Loucy (cell line): ENCODE data around the gene FAM135A.

Source experiments
- H2AFZ ChIP-seq: fragments of 200-600 bp; sonication (generic); 2 replicates; pipeline ENCODE4 v1.6.0; 2016; ENCODE audit warnings: antibody characterized with exemption, mild to moderate bottlenecking, low read length, moderate library complexity
- H3F3A ChIP-seq: fragments of 200-600 bp; 2 replicates; pipeline ENCODE4 v1.6.0; 2016; ENCODE audit warnings: antibody characterized with exemption, low read depth, mild to moderate bottlenecking
- H3K27me3 ChIP-seq: fragments of 200-600 bp; sonication (generic); 2 replicates; pipeline ENCODE4 v1.6.1; 2014; ENCODE audit warnings: low read length, mild to moderate bottlenecking; ENCODE audit not compliant: insufficient read depth, poor library complexity, severe bottlenecking
- H3K36me3 ChIP-seq: fragments of 200-600 bp; sonication (generic); 2 replicates; pipeline ENCODE4 v1.6.1; 2016; ENCODE audit warnings: low read length; ENCODE audit not compliant: insufficient read depth
- H3K4me1 ChIP-seq: fragments of 200-600 bp; sonication (generic); 2 replicates; pipeline ENCODE4 v1.5.1; 2014; ENCODE audit warnings: low read length, mild to moderate bottlenecking; ENCODE audit not compliant: insufficient read depth, poor library complexity, severe bottlenecking
- H3K4me2 ChIP-seq: fragments of 200-600 bp; sonication (generic); 2 replicates; pipeline ENCODE4 v1.6.0; 2014; ENCODE audit warnings: antibody characterized with exemption, low read length, low read depth, mild to moderate bottlenecking; ENCODE audit not compliant: poor library complexity, severe bottlenecking
- H3K4me3 ChIP-seq: fragments of 200-600 bp; sonication (generic); 2 replicates; pipeline ENCODE4 v1.5.1; 2014; ENCODE audit warnings: low read length, mild to moderate bottlenecking, mixed read lengths; ENCODE audit not compliant: poor library complexity, severe bottlenecking
- H3K79me2 ChIP-seq: fragments of 200-600 bp; sonication (generic); 2 replicates; pipeline ENCODE4 v1.6.1; 2014; ENCODE audit warnings: low read length; ENCODE audit not compliant: insufficient read depth
- H3K9ac ChIP-seq: fragments of 200-600 bp; sonication (generic); 2 replicates; pipeline ENCODE4 v1.6.0; 2014; ENCODE audit warnings: mild to moderate bottlenecking, low read depth, low read length, moderate library complexity; ENCODE audit not compliant: poor library complexity, severe bottlenecking
- H3K9me2 ChIP-seq: fragments of 200-600 bp; sonication (generic); replicated peaks from 2 replicates; pipeline ENCODE4 v1.6.1; 2016; ENCODE audit warnings: low read depth, low read length, mixed read lengths
- H3K9me3 ChIP-seq: fragments of 200-600 bp; sonication (generic); 2 replicates; pipeline ENCODE4 v1.6.1; 2014; ENCODE audit warnings: mild to moderate bottlenecking, antibody characterized with exemption, low read length, low read depth; ENCODE audit not compliant: insufficient read depth
- H4K20me1 ChIP-seq: fragments of 200-600 bp; sonication (generic); 2 replicates; pipeline ENCODE4 v1.6.0; 2014; ENCODE audit warnings: antibody characterized with exemption, low read length, mild to moderate bottlenecking; ENCODE audit not compliant: insufficient read depth, poor library complexity, severe bottlenecking
- EZH2phosphoT487 ChIP-seq: fragments of 200-600 bp; IDR thresholded peaks from 2 replicates; pipeline ENCODE4 v1.6.1; 2018; ENCODE audit warnings: antibody characterized with exemption, mild to moderate bottlenecking, moderate library complexity, borderline replicate concordance
- TF ChIP-seq, protein P1 (sequence below): fragments of 200-600 bp; sonication (generic); conservative IDR thresholded peaks from 2 replicates; pipeline ENCODE4 v1.5.1; 2014; ENCODE audit warnings: mild to moderate bottlenecking, antibody characterized with exemption, low read length

The FAM135A gene

DNA sequence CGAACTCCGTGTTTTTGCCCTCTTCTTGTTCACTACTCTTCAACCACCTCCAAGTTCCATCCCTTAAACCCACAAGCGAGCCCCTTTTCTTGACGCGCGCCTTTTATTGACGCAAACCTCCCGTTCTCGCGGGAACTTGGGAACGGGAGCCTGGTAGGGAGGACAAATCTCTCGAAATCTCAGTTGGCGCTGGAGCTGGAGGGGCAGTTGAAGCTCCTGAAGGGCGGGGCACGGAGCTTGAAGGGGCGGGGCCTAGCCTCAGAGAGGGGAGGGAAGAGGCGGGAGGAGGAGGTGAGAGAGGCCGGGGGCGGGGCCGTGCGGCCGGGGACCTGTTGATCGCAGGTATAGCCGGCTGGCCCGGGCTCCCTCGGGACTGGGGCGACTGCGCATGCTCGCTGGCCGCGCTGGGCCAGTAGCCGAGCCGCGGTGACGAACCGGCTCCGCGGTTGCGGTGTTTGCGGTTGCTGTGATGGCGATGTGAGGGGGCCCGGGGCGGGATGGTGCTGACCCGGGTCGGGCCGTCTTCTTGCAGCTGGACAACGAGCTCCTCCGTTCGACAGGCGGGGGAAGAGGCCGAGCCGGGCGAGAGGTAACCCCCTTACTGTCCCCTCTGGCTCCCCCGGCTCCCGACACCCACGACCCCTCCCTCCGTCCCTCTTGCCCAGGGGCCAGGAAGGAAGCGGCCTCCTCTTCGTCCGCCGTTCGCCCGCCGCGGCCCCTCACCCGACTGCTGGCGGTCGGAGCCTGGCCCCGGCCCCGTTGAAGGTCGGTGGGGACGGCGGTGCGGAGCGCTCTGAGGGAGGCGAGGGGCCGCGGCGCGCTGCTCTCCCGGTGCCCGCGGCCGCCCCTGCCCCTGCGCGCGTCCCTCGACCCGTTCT lies at the start of gene FAM135A:
Gene FAM135A (plus strand): TSS at position 395 of the 878 bp plus-strand sequence. CDS start 14,835 bp downstream, outside the sequence.
- TF ChIP-seq, protein P1, sequence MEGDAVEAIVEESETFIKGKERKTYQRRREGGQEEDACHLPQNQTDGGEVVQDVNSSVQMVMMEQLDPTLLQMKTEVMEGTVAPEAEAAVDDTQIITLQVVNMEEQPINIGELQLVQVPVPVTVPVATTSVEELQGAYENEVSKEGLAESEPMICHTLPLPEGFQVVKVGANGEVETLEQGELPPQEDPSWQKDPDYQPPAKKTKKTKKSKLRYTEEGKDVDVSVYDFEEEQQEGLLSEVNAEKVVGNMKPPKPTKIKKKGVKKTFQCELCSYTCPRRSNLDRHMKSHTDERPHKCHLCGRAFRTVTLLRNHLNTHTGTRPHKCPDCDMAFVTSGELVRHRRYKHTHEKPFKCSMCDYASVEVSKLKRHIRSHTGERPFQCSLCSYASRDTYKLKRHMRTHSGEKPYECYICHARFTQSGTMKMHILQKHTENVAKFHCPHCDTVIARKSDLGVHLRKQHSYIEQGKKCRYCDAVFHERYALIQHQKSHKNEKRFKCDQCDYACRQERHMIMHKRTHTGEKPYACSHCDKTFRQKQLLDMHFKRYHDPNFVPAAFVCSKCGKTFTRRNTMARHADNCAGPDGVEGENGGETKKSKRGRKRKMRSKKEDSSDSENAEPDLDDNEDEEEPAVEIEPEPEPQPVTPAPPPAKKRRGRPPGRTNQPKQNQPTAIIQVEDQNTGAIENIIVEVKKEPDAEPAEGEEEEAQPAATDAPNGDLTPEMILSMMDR, result no peak
- no peak for TF ChIP-seq EZH2phosphoT487
- Histone ChIP-seq H3K79me2 (peaks cover 7% of the 10 kb centered on the region), H2AFZ (peak within 1 kb of the TSS; percentile 85), H3K9me2 (no peaks in the 10 kb centered on the region), H4K20me1 (peaks cover 3% of the 10 kb centered on the region), H3K27me3 (peaks cover 9% of the 10 kb centered on the region), H3K36me3 (no peaks in the 10 kb centered on the region), H3K4me2 (peak within 1 kb of the TSS; percentile 83), H3K4me3 (peak within 1 kb of the TSS; percentile 92), H3F3A (no peaks in the 10 kb centered on the region), H3K4me1 (peaks cover 9% of the 10 kb centered on the region), H3K9ac (peak within 1 kb of the TSS; percentile 67), H3K9me3 (no peaks in the 10 kb centered on the region)

DNA sequence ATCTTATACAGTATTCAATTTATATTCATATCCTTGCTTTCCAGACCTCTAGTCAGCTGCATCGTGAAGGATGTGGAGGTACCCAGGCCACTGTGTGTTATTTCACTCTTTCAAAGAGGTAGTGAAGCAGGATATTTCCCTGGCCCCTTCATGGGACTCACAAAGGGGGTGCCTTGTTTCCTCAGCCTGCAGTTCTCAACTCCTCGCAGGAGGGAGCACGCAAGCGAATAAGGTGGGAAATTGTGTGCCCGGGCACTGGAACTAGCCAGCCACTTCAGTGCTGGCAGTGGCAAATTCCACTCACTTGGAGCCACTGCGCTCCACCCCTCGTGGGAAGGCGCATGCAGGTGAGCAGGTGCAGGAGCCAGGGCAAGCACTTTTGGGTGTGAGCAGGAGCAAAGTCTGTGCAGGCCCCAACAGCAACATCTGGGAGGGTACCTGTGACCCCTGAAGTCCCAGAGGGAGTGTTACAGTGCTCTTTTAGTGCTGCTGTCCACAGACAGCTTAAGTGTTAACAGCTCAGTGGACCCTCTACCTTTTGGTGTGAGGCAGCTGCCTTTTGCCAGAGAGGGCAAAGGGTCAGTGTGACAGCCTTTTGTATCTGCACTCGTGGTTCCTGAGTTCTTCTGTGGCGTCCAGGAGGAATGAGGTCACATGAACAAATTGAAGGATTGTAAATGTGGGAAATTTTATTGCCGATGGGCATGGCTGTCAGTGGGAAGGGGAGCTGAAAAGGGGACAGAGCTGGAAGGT lies 49.4 kb upstream of the FAM135A start:
- peaks cover 7% of the 10 kb centered on the region for H3K4me1 ChIP-seq
- H3K4me2 ChIP-seq, result no peak overlapping the region
- H3K4me3 ChIP-seq, result no peak overlapping the region
- H3K36me3 ChIP-seq, result no peaks in the 10 kb centered on the region
- H3K27me3 ChIP-seq, result no peaks in the 10 kb centered on the region
- TF ChIP-seq, protein P1, result no peak
- no peak for TF ChIP-seq EZH2phosphoT487
- no peak overlapping the region for H2AFZ ChIP-seq
- no peaks in the 10 kb centered on the region for H3K9me2 ChIP-seq
- no peak overlapping the region for H3K9ac ChIP-seq
- no peaks in the 10 kb centered on the region for H4K20me1 ChIP-seq
- H3F3A ChIP-seq, result no peaks in the 10 kb centered on the region
- H3K79me2 ChIP-seq, result no peaks in the 10 kb centered on the region
- H3K9me3 ChIP-seq, result no peaks in the 10 kb centered on the region

DNA sequence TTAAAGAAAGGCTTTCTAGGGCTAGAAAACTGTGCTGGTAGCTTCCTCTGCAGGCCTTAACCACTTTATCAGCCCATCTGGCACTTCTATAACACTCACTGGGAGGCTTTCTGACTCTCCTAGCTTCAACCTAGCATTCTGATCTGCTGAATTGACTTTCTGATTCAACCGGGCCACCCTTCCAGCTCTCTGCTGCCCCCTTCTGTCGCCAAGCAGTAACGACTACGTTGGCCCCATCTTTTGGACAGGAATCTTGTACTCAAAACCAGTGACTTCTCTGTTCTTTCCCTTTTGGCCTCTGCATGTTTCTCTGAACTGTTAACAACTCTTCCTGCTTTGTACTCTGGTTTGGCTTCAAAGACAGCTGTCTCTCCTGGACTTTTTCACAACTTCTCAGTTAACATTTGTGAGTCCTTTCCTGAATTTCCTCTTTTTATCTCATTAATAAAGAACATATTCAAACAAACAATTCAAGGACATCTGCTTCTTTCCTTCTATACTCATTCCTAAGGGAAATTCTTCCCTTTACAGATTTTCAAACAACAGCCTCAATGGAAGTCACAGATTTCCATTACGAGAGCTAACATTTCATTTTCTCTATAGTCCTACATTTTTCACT lies 43.9 kb upstream of the FAM135A start:
- Histone ChIP-seq H3K79me2 (no peaks in the 10 kb centered on the region), H3K4me2 (no peak overlapping the region), H3K9ac (no peak overlapping the region), H3K9me2 (no peaks in the 10 kb centered on the region), H3K4me3 (no peak overlapping the region), H2AFZ (no peak overlapping the region), H3K27me3 (no peaks in the 10 kb centered on the region), H3K36me3 (no peaks in the 10 kb centered on the region), H3K9me3 (no peaks in the 10 kb centered on the region), H3F3A (no peaks in the 10 kb centered on the region), H3K4me1 (peaks cover 4% of the 10 kb centered on the region), H4K20me1 (no peaks in the 10 kb centered on the region)
- TF ChIP-seq EZH2phosphoT487, result no peak
- TF ChIP-seq, protein P1, result peak; percentile 94
